BE2C (cell line): ENCODE results near the gene C1orf159.
"Not testable (repeated sequence)": the region's sequence is repeated elsewhere in the genome, so short reads cannot be mapped to it uniquely, and the experiment has no call there.

Experiments used
- DNase-seq: peaks from one replicate; pipeline ENCODE4 v3.0.0-alpha.2; 2020
- H3K27me3 ChIP-seq: fragments of 250-450 bp; sonication (Bioruptor Pico); 2 replicates; pipeline ENCODE4 v1.5.1; 2020; ENCODE audit warnings: mild to moderate bottlenecking
- H3K36me3 ChIP-seq: fragments of 250-450 bp; sonication (Bioruptor Pico); 2 replicates; pipeline ENCODE4 v1.5.1; 2020; ENCODE audit warnings: mild to moderate bottlenecking
- H3K4me1 ChIP-seq: fragments of 250-450 bp; sonication (Bioruptor Pico); 2 replicates; pipeline ENCODE4 v1.5.1; 2020
- H3K4me3 ChIP-seq: 2 replicates; pipeline ENCODE4 v1.5.1; 2011; ENCODE audit warnings: low read depth, low read length
- H3K9me3 ChIP-seq: fragments of 250-450 bp; sonication (Bioruptor Pico); 2 replicates; pipeline ENCODE4 v1.5.1; 2020
- TF ChIP-seq, protein P1 (sequence below): IDR thresholded peaks from 2 replicates; pipeline ENCODE4 v1.5.1; 2012; ENCODE audit warnings: mild to moderate bottlenecking, low read depth, low read length

The C1orf159 gene

DNA sequence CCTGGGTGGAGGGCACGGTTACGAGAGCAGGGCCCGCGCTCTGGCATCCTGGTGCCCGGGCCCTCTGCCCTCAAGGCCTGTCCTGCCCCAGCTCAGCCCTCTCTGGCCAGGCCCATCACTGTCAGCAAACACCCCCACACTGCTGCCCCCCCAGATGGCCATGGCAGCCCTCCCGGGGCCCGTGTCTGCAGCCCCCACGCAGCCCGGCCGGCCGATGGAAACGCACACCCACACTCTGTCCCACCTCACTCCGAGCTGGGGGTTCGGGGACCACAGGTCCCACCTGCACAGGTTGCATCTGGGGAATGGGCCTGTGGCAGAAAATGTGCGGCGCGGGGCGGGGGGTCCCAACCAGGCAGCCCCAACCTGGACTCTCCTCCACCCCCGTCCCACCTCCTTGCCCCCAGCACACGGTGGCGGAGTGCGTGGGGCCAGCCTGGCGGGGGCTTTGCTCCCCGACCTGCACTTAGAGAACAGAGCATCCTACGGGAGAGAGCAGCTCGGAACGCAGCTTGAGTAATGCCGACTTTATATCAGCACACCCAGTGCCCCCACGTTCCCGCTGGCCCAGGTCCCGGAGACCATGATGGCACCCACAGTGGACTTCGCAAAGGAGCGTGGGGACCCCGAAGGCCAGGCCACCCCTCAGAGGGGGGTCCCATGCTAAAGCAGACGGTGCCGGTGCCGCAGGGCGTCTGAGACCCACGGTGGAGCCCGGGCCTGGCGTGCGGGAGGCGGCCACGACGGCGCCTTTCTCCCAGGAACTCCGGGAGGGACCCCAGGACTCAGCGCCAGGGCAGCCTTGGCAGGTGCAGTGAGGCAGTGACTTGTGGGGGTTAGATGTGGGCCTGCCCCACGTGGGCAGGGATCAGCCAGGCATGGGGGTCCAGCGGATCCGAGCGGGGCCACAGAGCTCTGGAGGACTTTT, 34.3 kb downstream of the C1orf159 start:
- no peaks in the 10 kb centered on the region for H3K36me3 ChIP-seq
- peak; percentile 19 for DNase-seq
- no peaks in the 10 kb centered on the region for H3K27me3 ChIP-seq
- TF ChIP-seq, protein P1, sequence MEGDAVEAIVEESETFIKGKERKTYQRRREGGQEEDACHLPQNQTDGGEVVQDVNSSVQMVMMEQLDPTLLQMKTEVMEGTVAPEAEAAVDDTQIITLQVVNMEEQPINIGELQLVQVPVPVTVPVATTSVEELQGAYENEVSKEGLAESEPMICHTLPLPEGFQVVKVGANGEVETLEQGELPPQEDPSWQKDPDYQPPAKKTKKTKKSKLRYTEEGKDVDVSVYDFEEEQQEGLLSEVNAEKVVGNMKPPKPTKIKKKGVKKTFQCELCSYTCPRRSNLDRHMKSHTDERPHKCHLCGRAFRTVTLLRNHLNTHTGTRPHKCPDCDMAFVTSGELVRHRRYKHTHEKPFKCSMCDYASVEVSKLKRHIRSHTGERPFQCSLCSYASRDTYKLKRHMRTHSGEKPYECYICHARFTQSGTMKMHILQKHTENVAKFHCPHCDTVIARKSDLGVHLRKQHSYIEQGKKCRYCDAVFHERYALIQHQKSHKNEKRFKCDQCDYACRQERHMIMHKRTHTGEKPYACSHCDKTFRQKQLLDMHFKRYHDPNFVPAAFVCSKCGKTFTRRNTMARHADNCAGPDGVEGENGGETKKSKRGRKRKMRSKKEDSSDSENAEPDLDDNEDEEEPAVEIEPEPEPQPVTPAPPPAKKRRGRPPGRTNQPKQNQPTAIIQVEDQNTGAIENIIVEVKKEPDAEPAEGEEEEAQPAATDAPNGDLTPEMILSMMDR: no peak
- no peak overlapping the region for H3K4me3 ChIP-seq
- no peaks in the 10 kb centered on the region for H3K9me3 ChIP-seq
- H3K4me1 ChIP-seq: peaks cover 3% of the 10 kb centered on the region; the same call in 1 of the 2 replicates

DNA sequence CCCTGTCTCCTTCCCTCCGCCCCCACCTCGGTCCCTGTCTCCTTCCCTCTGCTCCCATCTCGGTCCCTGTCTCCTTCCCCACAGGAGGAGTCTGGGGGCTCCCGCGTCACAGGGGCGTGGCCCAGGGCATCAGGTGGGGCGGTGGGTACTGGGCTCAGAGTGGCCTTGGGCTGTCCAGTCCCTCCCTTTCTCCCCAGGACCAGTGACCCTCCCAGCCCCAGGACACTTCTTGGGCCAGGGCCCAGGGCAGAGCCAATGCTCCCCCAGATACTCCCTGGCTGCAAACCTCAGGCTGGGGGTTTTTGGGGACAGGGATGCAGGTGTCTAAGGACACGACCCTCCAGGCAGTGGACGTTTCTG, 35.0 kb downstream of the C1orf159 start:
- Histone ChIP-seq H3K36me3 (no peaks in the 10 kb centered on the region), H3K4me1 (peaks cover 3% of the 10 kb centered on the region; the same call in 1 of the 2 replicates), H3K4me3 (no peak overlapping the region), H3K9me3 (no peaks in the 10 kb centered on the region), H3K27me3 (no peaks in the 10 kb centered on the region)
- TF ChIP-seq, protein P1: no peak
- DNase-seq: no peak

GRCh38 chr1:1080122-1080757, 35.6 kb downstream of the C1orf159 start:
- no peaks in the 10 kb centered on the region for H3K9me3 ChIP-seq
- peaks cover 3% of the 10 kb centered on the region; the same call in 1 of the 2 replicates for H3K4me1 ChIP-seq
- TF ChIP-seq, protein P1: no peak
- peak; percentile 90 for DNase-seq
- H3K27me3 ChIP-seq: no peaks in the 10 kb centered on the region
- no peaks in the 10 kb centered on the region for H3K36me3 ChIP-seq
- peak overlapping the region; percentile 51 for H3K4me3 ChIP-seq

GRCh38 chr1:1079408-1080121, 36.3 kb downstream of the C1orf159 start:
- Histone ChIP-seq H3K9me3 (no peaks in the 10 kb centered on the region), H3K27me3 (no peaks in the 10 kb centered on the region), H3K4me1 (peaks cover 3% of the 10 kb centered on the region; the same call in 1 of the 2 replicates), H3K4me3 (peak overlapping the region; percentile 51), H3K36me3 (no peaks in the 10 kb centered on the region)
- TF ChIP-seq, protein P1: no peak
- peak; percentile 86 for DNase-seq

DNA sequence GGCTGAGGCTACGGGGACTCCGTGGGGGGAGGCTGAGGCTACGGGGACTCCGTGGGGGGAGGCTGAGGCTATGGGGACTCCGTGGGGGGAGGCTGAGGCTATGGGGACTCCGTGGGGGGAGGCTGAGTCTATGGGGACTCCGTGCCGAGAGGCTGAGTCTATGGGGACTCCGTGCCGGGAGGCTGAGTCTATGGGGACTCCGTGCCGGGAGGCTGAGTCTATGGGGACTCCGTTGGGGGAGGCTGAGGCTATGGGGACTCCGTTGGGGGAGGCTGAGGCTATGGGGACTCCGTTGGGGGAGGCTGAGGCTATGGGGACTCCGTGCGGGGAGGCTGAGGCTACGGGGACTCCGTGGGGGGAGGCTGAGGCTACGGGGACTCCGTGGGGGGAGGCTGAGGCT, 38.5 kb downstream of the C1orf159 start:
- H3K27me3 ChIP-seq, H3K4me3 ChIP-seq, H3K36me3 ChIP-seq, H3K9me3 ChIP-seq, DNase-seq, H3K4me1 ChIP-seq: not testable (repeated sequence)

GRCh38 chr1:1075148-1075935, 40.5 kb downstream of the C1orf159 start:
- no peaks in the 10 kb centered on the region for H3K4me1 ChIP-seq
- TF ChIP-seq, protein P1: no peak
- DNase-seq: peak; percentile 16
- no peaks in the 10 kb centered on the region for H3K36me3 ChIP-seq
- no peaks in the 10 kb centered on the region for H3K27me3 ChIP-seq
- no peaks in the 10 kb centered on the region for H3K9me3 ChIP-seq
- H3K4me3 ChIP-seq: no peak overlapping the region
